Measurements from ENCODE around the gene COA1.
"Not testable (repeated sequence)": the region's sequence is repeated elsewhere in the genome, so short reads cannot be mapped to it uniquely, and the experiment has no call there.

Gene COA1

DNA sequence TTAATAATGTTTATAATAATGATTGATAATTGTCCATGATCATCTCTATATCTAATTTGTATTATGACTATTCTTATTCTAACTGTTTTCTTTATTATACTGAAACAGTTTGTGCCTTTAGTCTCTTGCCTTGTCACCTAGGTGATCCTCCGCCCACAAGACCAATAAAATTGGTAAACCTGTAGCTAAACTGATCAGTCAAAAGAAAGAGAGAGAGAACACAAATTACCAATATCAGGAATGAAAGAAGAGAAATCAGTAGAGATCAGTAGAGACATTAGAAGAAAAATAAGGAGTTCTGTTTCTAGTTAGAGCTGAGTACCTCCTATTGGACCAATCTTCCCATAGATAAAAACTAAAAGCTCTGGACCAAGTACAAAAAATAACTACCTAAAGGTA lies 6.1 kb upstream of the COA1 start:
- Histone ChIP-seq H3K27ac (ENCODE audit: low read length) (no peak overlapping the region), H3K9me2 (replicated peaks; ENCODE audit: insufficient read depth, low read length) (no peaks in the 10 kb centered on the region)

GRCh38 chr7:43734575-43735332 lies 5.4 kb upstream of the COA1 start:
- not testable (repeated sequence) for H3K36me3 ChIP-seq (replicated peaks; ENCODE audit: insufficient read depth, low read length); H3F3A ChIP-seq (ENCODE audit: insufficient read depth, low read length); H3K4me1 ChIP-seq (ENCODE audit: low read length); H3K9me2 ChIP-seq (replicated peaks; ENCODE audit: insufficient read depth, low read length); H3K27ac ChIP-seq (ENCODE audit: low read length); H4K20me1 ChIP-seq (ENCODE audit: insufficient read depth, low read length); H3K9ac ChIP-seq (ENCODE audit: low read length); H3K79me2 ChIP-seq (ENCODE audit: low read length); H3K9me3 ChIP-seq (replicated peaks; ENCODE audit: insufficient read depth, low read length); H3K27me3 ChIP-seq (replicated peaks; ENCODE audit: insufficient read depth, low read length)
- peak overlapping the region; percentile 47; the same call in 1 of the 2 replicates for H3K4me2 ChIP-seq (ENCODE audit: low read depth, low read length)
- 0 out of 2 replicates have a peak overlapping the region, but pooled peaks have one; percentile 21 for H2AFZ ChIP-seq (ENCODE audit: low read length)
- peak overlapping the region; percentile 32; the same call in 1 of the 2 replicates for H3K4me3 ChIP-seq (ENCODE audit: low read length)
- DNase-seq = peak; percentile 61

More for the DNA sequence above, 6.1 kb upstream of the COA1 start:
- no peak for TF ChIP-seq CTCF (IDR thresholded peaks at IDR 0.05; ENCODE audit: low read length)
- no peak for TF ChIP-seq EZH2 (optimal IDR thresholded peaks at IDR 0.05; ENCODE audit: low read depth, low read length)
- TF ChIP-seq EZH2phosphoT487 (IDR thresholded peaks at IDR 0.05; ENCODE audit: low read length) = no peak
- Histone ChIP-seq H2AFZ (ENCODE audit: low read length) (no peak overlapping the region), H3K9me3 (replicated peaks; ENCODE audit: insufficient read depth, low read length) (no peaks in the 10 kb centered on the region), H3K27me3 (replicated peaks; ENCODE audit: insufficient read depth, low read length) (no peaks in the 10 kb centered on the region), H4K20me1 (ENCODE audit: insufficient read depth, low read length) (no peaks in the 10 kb centered on the region), H3K9ac (ENCODE audit: low read length) (no peak overlapping the region), H3K4me2 (ENCODE audit: low read depth, low read length) (no peak overlapping the region), H3F3A (ENCODE audit: insufficient read depth, low read length) (no peaks in the 10 kb centered on the region), H3K79me2 (ENCODE audit: low read length) (no peaks in the 10 kb centered on the region), H3K4me1 (ENCODE audit: low read length) (0 out of 2 replicates have a peak, but pooled peaks cover 2% of the 10 kb centered on the region), H3K4me3 (ENCODE audit: low read length) (no peak overlapping the region), H3K36me3 (replicated peaks; ENCODE audit: insufficient read depth, low read length) (no peaks in the 10 kb centered on the region)
- no peak for DNase-seq

GRCh38 chr7:43731494-43731893 lies 2.2 kb upstream of the COA1 start:
- peaks cover 14% of the 10 kb centered on the region; the same call in 1 of the 2 replicates for H3K4me1 ChIP-seq (ENCODE audit: low read length)
- not testable (repeated sequence) for H3K27me3 ChIP-seq (replicated peaks; ENCODE audit: insufficient read depth, low read length); H3K27ac ChIP-seq (ENCODE audit: low read length); DNase-seq; H3K4me3 ChIP-seq (ENCODE audit: low read length); H3K4me2 ChIP-seq (ENCODE audit: low read depth, low read length); H3K9ac ChIP-seq (ENCODE audit: low read length); H3F3A ChIP-seq (ENCODE audit: insufficient read depth, low read length); H3K9me3 ChIP-seq (replicated peaks; ENCODE audit: insufficient read depth, low read length); H2AFZ ChIP-seq (ENCODE audit: low read length); H4K20me1 ChIP-seq (ENCODE audit: insufficient read depth, low read length); H3K36me3 ChIP-seq (replicated peaks; ENCODE audit: insufficient read depth, low read length); H3K9me2 ChIP-seq (replicated peaks; ENCODE audit: insufficient read depth, low read length)
- peaks cover 30% of the 10 kb centered on the region for H3K79me2 ChIP-seq (ENCODE audit: low read length)

DNA sequence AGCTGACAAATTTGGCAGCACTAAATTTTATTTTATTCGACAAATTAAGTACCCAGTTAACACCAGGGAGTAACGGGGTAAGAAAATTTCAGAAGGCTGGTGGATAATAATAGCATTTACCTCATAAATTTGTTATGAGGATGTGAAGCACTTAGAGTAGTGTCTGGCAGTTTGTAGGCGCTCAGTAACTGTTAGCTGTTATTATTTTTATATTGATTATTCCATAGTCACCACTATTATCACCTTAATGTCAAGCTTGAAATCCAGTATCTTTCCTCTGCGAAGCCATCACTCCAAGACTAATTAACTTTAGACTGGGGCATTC lies 563 bp upstream of the COA1 start:
- H2AFZ ChIP-seq (ENCODE audit: low read length) = peak overlapping the region; percentile 93
- peak overlapping the region; percentile 54; the same call in 1 of the 2 replicates for H3K27ac ChIP-seq (ENCODE audit: low read length)
- H3K27me3 ChIP-seq (replicated peaks; ENCODE audit: insufficient read depth, low read length) = no peaks in the 10 kb centered on the region
- no peaks in the 10 kb centered on the region for H3K36me3 ChIP-seq (replicated peaks; ENCODE audit: insufficient read depth, low read length)
- DNase-seq = no peak
- no peaks in the 10 kb centered on the region for H3K9me3 ChIP-seq (replicated peaks; ENCODE audit: insufficient read depth, low read length)
- H3K4me1 ChIP-seq (ENCODE audit: low read length) = peaks cover 14% of the 10 kb centered on the region; the same call in 1 of the 2 replicates
- H3K9ac ChIP-seq (ENCODE audit: low read length) = peak overlapping the region; percentile 72
- peaks cover 44% of the 10 kb centered on the region for H3K79me2 ChIP-seq (ENCODE audit: low read length)
- no peak for TF ChIP-seq CTCF (IDR thresholded peaks at IDR 0.05; ENCODE audit: low read length)
- no peak for TF ChIP-seq EZH2 (optimal IDR thresholded peaks at IDR 0.05; ENCODE audit: low read depth, low read length)
- TF ChIP-seq EZH2phosphoT487 (IDR thresholded peaks at IDR 0.05; ENCODE audit: low read length) = no peak
- H3F3A ChIP-seq (ENCODE audit: insufficient read depth, low read length) = peaks cover 10% of the 10 kb centered on the region; the same call in 1 of the 2 replicates
- H3K9me2 ChIP-seq (replicated peaks; ENCODE audit: insufficient read depth, low read length) = no peaks in the 10 kb centered on the region
- H3K4me3 ChIP-seq (ENCODE audit: low read length) = peak overlapping the region; percentile 93
- no peaks in the 10 kb centered on the region for H4K20me1 ChIP-seq (ENCODE audit: insufficient read depth, low read length)
- peak overlapping the region; percentile 75 for H3K4me2 ChIP-seq (ENCODE audit: low read depth, low read length)
